ENCODE measurements around the gene MLX. TPM values are rescaled to one million over a fixed set of nuclear protein-coding genes. Genes with fewer than 3 reads are reported as not detected.

MLX gene
- total and polyA plus RNA-seq, 2 of the 8 experiments (the other 6 are each of a cell fraction or from before 2014, with no cell fraction given): 27.0 to 27.5 TPM

- H3K27ac ChIP-seq (ENCODE audit: low read depth, low read length): no peak overlapping the region
- no peak overlapping the region for H2AK5ac ChIP-seq (ENCODE audit: low read depth, low read length)
- H3K56ac ChIP-seq (replicated peaks; ENCODE audit: insufficient read length, low read depth, low read length): no peak overlapping the region
- H3K4me3 ChIP-seq (ENCODE audit: extremely low read depth in 1 of 4, insufficient read depth in 2 of 4, low read depth in 3 of 4, low read length in 4 of 4): no peak overlapping the region
- no peak overlapping the region for H4K5ac ChIP-seq (ENCODE audit: insufficient read length, low read depth, low read length)
- 92% methylated on average over 15 of the region's 15 CpGs; no CpG with 5 or more reads in 1 of the 2 experiments for WGBS, 2 experiments (ENCODE audit: extremely low coverage in 1 of 2, insufficient coverage in 1 of 2, insufficient read length in 1 of 2, insufficient replicate concordance in 2 of 2, low coverage in 1 of 2, low lambda C conversion rate in 2 of 2, missing lambda C conversion rate in 1 of 2)
- H2BK5ac ChIP-seq (ENCODE audit: low read depth, low read length): no peak overlapping the region
- no peak overlapping the region for H3K14ac ChIP-seq (ENCODE audit: insufficient read length)
- H3K9ac ChIP-seq (replicated peaks in 1 of 4; ENCODE audit: extremely low read depth in 1 of 4, low read depth in 3 of 4, low read length in 3 of 4): no peak overlapping the region
- DNase-seq (ENCODE audit: low read depth in 1 of 2, low spot score in 2 of 2) (no peak), FAIRE-seq (no peak)
- H3K4ac ChIP-seq (replicated peaks; ENCODE audit: insufficient read length, low read depth, low read length): no peak overlapping the region
- POLR2A ChIA-PET (ENCODE audit: partially characterized antibody): interaction anchor here (0.6 to 8.1 kb wide), 4 partner anchors 11 to 174 kb away, joined by 3 to 74 read pairs (median 9); partner anchors contain the start of genes HSD17B1 and PSMC3IP
- H4K20me1 ChIP-seq (replicated peaks in 1 of 2; ENCODE audit: control insufficient read depth in 1 of 2, insufficient read depth in 2 of 2, low read length in 2 of 2): peaks cover 0 to 1% of the 10 kb centered on the region in 2 experiments
- peaks cover 11 to 28% (median 24%) of the 10 kb centered on the region in 4 experiments for H3K36me3 ChIP-seq (ENCODE audit: control insufficient read depth in 2 of 4, insufficient read depth in 4 of 4, low read length in 3 of 4)
- H2AFZ ChIP-seq (ENCODE audit: low read length): no peak overlapping the region
- peaks cover 9 to 22% of the 10 kb centered on the region in 2 experiments; a peak in 3 of 4 replicates for H3K79me2 ChIP-seq (ENCODE audit: control insufficient read depth in 1 of 2, insufficient read depth in 2 of 2, low read length in 2 of 2)
- peaks cover 17% of the 10 kb centered on the region for H3K79me1 ChIP-seq (ENCODE audit: low read depth, low read length)
- H4K8ac ChIP-seq (ENCODE audit: extremely low read depth, insufficient read depth, low read length): no peak overlapping the region
- no peak overlapping the region for H4K91ac ChIP-seq (replicated peaks; ENCODE audit: insufficient read length, low read length)
- H3K4me1 ChIP-seq (replicated peaks in 1 of 4; ENCODE audit: control insufficient read depth in 3 of 4, insufficient read depth in 4 of 4, low read length in 3 of 4): peaks cover 0 to 21% (median 9%) of the 10 kb centered on the region in 4 experiments; a peak in 5 of 7 replicates
- H3K23ac ChIP-seq (ENCODE audit: insufficient read length): no peak overlapping the region
- H3K9me3 ChIP-seq (ENCODE audit: insufficient read depth in 2 of 2, low read depth in 1 of 2, low read length in 1 of 2): no peaks in the 10 kb centered on the region
- H3K27me3 ChIP-seq (replicated peaks in 1 of 4; ENCODE audit: control insufficient read depth in 3 of 4, extremely low read depth in 1 of 4, insufficient read depth in 3 of 4, low read length in 3 of 4): no peaks in the 10 kb centered on the region
- CTCF ChIA-PET (ENCODE audit: partially characterized antibody): interaction anchor here (1.1 to 3.9 kb wide), 4 partner anchors 11 to 44 kb away, joined by 3 to 22 read pairs (median 10); partner anchors contain the start of genes HSD17B1 and PSMC3IP
- no peak overlapping the region for H2BK12ac ChIP-seq (ENCODE audit: low read depth, low read length)
- H2BK15ac ChIP-seq (ENCODE audit: low read length): no peak overlapping the region
- no peak overlapping the region for H3K18ac ChIP-seq (ENCODE audit: extremely low read depth, low read length)
- no peak overlapping the region for H2BK120ac ChIP-seq (replicated peaks; ENCODE audit: low read depth, low read length)
- H3K23me2 ChIP-seq (ENCODE audit: low read depth, low read length): peaks cover 18% of the 10 kb centered on the region
- no peak overlapping the region for H3K4me2 ChIP-seq (ENCODE audit: insufficient read depth in 1 of 2, low read depth in 2 of 2, low read length in 2 of 2)
- H2BK20ac ChIP-seq (ENCODE audit: low read length): no peak overlapping the region
Measured at GRCh38 chr17:42564815-42565522, 1.9 kb upstream of the MLX start.
